SK-N-SH (cell line): ENCODE data around the gene KCNJ11. TPM values are rescaled to one million over a fixed set of nuclear protein-coding genes. Genes with fewer than 3 reads are reported as not detected.

Source experiments
- CTCF ChIA-PET: fragments of 300-600, 350-600 bp; formaldehyde crosslinking; extraction: SDS; loops from one replicate; lab custom pipeline; 2021; lab: Yijun Ruan, JAX
- POLR2A ChIA-PET: fragments of 350-600 bp; sonication (Branson Sonifier 250); formaldehyde crosslinking; extraction: SDS; loops from one replicate; lab custom pipeline; 2020; ENCODE audit warnings: antibody characterized with exemption, inconsistent platforms; lab: Yijun Ruan, JAX
- DNase-seq: peaks from one replicate; pipeline ENCODE4 v3.0.0; 2012
- H2AFZ ChIP-seq: fragments of 200-600 bp; sonication (generic); 2 replicates; pipeline ENCODE4 v1.8.1; 2016; ENCODE audit warnings: antibody characterized with exemption, mild to moderate bottlenecking, low read depth
- H3F3A ChIP-seq: fragments of 200-600 bp; sonication (generic); replicated peaks from 2 replicates; pipeline ENCODE3; 2016; ENCODE audit warnings: antibody characterized with exemption, mild to moderate bottlenecking; ENCODE audit not compliant: insufficient read depth
- H3K27ac ChIP-seq, 2 experiments: fragments of 200-500 bp in 1 of 2; fragments of 200-600 bp in 1 of 2; sonication (Bioruptor generic) in 1 of 2; sonication (generic), shearing (Covaris generic) in 1 of 2; 2 replicates each; pipeline versions ENCODE4 v1.5.1 to v1.6.1; 2014 to 2016; ENCODE audit warnings: low read depth in 2 of 2, inconsistent platforms in 1 of 2, low read length in 1 of 2, mild to moderate bottlenecking in 1 of 2, mixed read lengths in 1 of 2
- H3K27me3 ChIP-seq: fragments of 200-600 bp; sonication (generic), shearing (Covaris generic); 2 replicates; pipeline ENCODE4 v1.6.1; 2016; ENCODE audit warnings: mixed run types; ENCODE audit not compliant: insufficient read depth
- H3K36me3 ChIP-seq, 2 experiments: fragments of 200-500 bp in 1 of 2; fragments of 200-600 bp in 1 of 2; sonication (Bioruptor generic) in 1 of 2; sonication (generic) in 1 of 2; replicated peaks in 1 of 2; 2 replicates each; pipeline versions ENCODE3 to v1.5.1; 2014 to 2016; ENCODE audit warnings: low read length in 1 of 2, mild to moderate bottlenecking in 1 of 2; ENCODE audit not compliant: insufficient read depth in 2 of 2, control insufficient read depth in 1 of 2
- H3K4me1 ChIP-seq, 2 experiments: fragments of 200-500 bp in 1 of 2; fragments of 200-600 bp in 1 of 2; sonication (Bioruptor generic) in 1 of 2; sonication (generic), shearing (Covaris generic) in 1 of 2; 2 replicates each; pipeline versions ENCODE4 v1.5.1 to v1.6.1; 2014 to 2016; ENCODE audit warnings: low read depth in 1 of 2, low read length in 1 of 2, mixed run types in 1 of 2; ENCODE audit not compliant: insufficient read depth in 2 of 2, control insufficient read depth in 1 of 2
- H3K4me2 ChIP-seq: fragments of 200-600 bp; sonication (generic), shearing (Covaris generic); 2 replicates; pipeline ENCODE4 v1.6.1; 2017; ENCODE audit warnings: mixed run types
- H3K4me3 ChIP-seq, 2 experiments: fragments of 200-500 bp in 1 of 2; fragments of 200-600 bp in 1 of 2; sonication (Bioruptor generic) in 1 of 2; sonication (generic), shearing (Covaris generic) in 1 of 2; 2 replicates each; pipeline versions ENCODE4 v1.5.1 to v1.8.1; 2014 to 2016; ENCODE audit warnings: low read depth in 2 of 2, inconsistent platforms in 1 of 2, low read length in 1 of 2, mild to moderate bottlenecking in 1 of 2, mixed read lengths in 1 of 2, moderate library complexity in 1 of 2
- H3K79me2 ChIP-seq: fragments of 200-600 bp; sonication (generic); 2 replicates; pipeline ENCODE4 v1.8.1; 2017; ENCODE audit warnings: mild to moderate bottlenecking; ENCODE audit not compliant: insufficient read depth
- H3K9ac ChIP-seq: fragments of 200-600 bp; sonication (generic); 2 replicates; pipeline ENCODE4 v1.6.1; 2017; ENCODE audit warnings: mixed run types
- H3K9me2 ChIP-seq: fragments of 200-600 bp; sonication (generic); 2 replicates; pipeline ENCODE4 v1.6.1; 2017; ENCODE audit warnings: mixed run types
- H3K9me3 ChIP-seq: fragments of 200-600 bp; sonication (generic); 2 replicates; pipeline ENCODE4 v1.6.1; 2017; ENCODE audit warnings: mixed run types, mild to moderate bottlenecking, moderate library complexity
- H4K20me1 ChIP-seq: fragments of 200-600 bp; sonication (generic); 2 replicates; pipeline ENCODE4 v1.6.1; 2017; ENCODE audit warnings: mild to moderate bottlenecking, mixed run types; ENCODE audit not compliant: insufficient read depth
- CHD2 ChIP-seq: fragments of 150-350 bp; IDR thresholded peaks from 2 replicates; pipeline ENCODE4 v1.6.1; 2018; ENCODE audit warnings: low read length; ENCODE audit not compliant: partially characterized antibody
- EP300 ChIP-seq, 2 experiments: IDR thresholded peaks; 2 replicates each; pipeline versions ENCODE4 v1.4.0 to v1.6.1; 2012; ENCODE audit warnings: borderline replicate concordance in 1 of 2, low read depth in 1 of 2, low read length in 1 of 2
- MEF2A ChIP-seq: IDR thresholded peaks from 2 replicates; pipeline ENCODE4 v1.4.0; 2012; ENCODE audit warnings: low read depth, borderline replicate concordance
- RAD21 ChIP-seq: IDR thresholded peaks from 2 replicates; pipeline ENCODE4 v1.6.1; 2012; ENCODE audit warnings: mild to moderate bottlenecking, low read length
- RXRA ChIP-seq: IDR thresholded peaks from 2 replicates; pipeline ENCODE4 v1.4.0; 2012; ENCODE audit warnings: low read depth, mild to moderate bottlenecking, borderline replicate concordance
- SMC3 ChIP-seq: IDR thresholded peaks from 2 replicates; pipeline ENCODE4 v1.6.1; 2012; ENCODE audit warnings: low read depth, low read length, improper control_type of control experiment
- TCF12 ChIP-seq: IDR thresholded peaks from 2 replicates; pipeline ENCODE4 v1.4.0; 2012
- WGBS: methylation state at CpG from one replicate; pipeline ENCODE4 v1.1.6; 2017; ENCODE audit warnings: low lambda C conversion rate; 5-methylcytosine and 5-hydroxymethylcytosine counted together
- polyA plus RNA-seq, 3 experiments: library from polyadenylated mRNA; depleted of rRNA; stranded (reverse); fragments of >200 nt; gene quantifications; 2 replicates each; pipeline ENCODE4 v1.2.3, GENCODE V29; 2012
- TF ChIP-seq, protein P1 (sequence below): IDR thresholded peaks from 2 replicates; pipeline ENCODE4 v1.4.0; 2012; ENCODE audit warnings: low read depth
- TF ChIP-seq, protein P2 (sequence below): fragments of 200-600 bp; sonication (generic); IDR thresholded peaks from 2 replicates; pipeline ENCODE4 v1.6.1; 2017; ENCODE audit warnings: antibody characterized with exemption, mild to moderate bottlenecking, moderate library complexity
- TF ChIP-seq, protein P3 (sequence below): IDR thresholded peaks from 2 replicates; pipeline ENCODE4 v1.6.1; 2012; ENCODE audit warnings: mild to moderate bottlenecking, low read depth, low read length, moderate library complexity
- TF ChIP-seq, protein P4 (sequence below): fragments of 150-350 bp; IDR thresholded peaks from 2 replicates; pipeline ENCODE4 v1.6.1; 2016; ENCODE audit warnings: mild to moderate bottlenecking, low read depth, low read length

KCNJ11 gene
- polyA plus RNA-seq, 1 of the 3 experiments (the other 2 are of a cell fraction): 0.23 TPM

DNA sequence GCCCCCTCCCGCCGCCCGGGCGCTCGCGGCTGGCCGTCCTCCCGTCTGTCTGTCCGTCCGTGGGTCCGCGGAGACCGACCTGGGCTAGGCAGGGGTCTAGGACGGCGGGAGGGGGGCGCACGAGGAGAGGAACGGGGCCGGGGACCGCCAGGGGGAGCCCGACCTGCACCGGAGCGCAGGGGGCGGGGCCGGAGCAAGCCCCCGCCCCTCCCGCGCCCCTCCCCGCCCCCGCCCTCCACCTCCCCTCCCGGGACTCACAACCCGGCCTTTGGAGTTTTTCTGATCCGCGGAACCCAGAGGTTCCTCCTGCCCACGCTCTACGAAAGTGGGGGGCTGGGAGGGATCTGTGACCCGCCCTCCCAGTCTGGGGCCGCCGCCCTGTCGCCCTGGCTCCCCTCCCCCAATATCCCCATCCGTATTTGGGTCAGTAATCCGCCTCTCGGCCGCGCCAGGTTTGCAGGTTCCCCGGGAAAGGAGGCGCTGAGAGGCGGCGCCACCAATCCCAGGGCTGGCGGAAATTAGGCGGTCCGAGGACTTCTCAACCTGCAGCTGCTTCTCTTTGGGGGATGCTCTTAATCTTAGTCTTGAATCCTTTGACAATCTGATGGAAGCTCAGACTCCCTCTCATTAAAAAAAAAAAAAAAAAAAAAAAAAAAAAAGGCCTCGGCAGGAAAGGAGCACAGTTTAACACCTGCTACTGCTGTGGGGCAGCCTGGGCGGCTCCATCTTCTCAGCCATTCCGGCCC is 925 bp upstream of the KCNJ11 start:
- TF ChIP-seq RAD21 (peak; percentile 27), EP300 (IDR thresholded peaks at IDR 0.05; ENCODE audit: borderline replicate concordance in 1 of 2, low read depth in 1 of 2, low read length in 1 of 2) (no peak), MEF2A (no peak), CHD2 (peak; percentile 44), RXRA (no peak), SMC3 (peak; percentile 41), TCF12 (no peak)
- TF ChIP-seq, protein P1, sequence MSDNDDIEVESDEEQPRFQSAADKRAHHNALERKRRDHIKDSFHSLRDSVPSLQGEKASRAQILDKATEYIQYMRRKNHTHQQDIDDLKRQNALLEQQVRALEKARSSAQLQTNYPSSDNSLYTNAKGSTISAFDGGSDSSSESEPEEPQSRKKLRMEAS: no peak
- TF ChIP-seq, protein P2, sequence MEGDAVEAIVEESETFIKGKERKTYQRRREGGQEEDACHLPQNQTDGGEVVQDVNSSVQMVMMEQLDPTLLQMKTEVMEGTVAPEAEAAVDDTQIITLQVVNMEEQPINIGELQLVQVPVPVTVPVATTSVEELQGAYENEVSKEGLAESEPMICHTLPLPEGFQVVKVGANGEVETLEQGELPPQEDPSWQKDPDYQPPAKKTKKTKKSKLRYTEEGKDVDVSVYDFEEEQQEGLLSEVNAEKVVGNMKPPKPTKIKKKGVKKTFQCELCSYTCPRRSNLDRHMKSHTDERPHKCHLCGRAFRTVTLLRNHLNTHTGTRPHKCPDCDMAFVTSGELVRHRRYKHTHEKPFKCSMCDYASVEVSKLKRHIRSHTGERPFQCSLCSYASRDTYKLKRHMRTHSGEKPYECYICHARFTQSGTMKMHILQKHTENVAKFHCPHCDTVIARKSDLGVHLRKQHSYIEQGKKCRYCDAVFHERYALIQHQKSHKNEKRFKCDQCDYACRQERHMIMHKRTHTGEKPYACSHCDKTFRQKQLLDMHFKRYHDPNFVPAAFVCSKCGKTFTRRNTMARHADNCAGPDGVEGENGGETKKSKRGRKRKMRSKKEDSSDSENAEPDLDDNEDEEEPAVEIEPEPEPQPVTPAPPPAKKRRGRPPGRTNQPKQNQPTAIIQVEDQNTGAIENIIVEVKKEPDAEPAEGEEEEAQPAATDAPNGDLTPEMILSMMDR: peak; percentile 43
- TF ChIP-seq, protein P3, sequence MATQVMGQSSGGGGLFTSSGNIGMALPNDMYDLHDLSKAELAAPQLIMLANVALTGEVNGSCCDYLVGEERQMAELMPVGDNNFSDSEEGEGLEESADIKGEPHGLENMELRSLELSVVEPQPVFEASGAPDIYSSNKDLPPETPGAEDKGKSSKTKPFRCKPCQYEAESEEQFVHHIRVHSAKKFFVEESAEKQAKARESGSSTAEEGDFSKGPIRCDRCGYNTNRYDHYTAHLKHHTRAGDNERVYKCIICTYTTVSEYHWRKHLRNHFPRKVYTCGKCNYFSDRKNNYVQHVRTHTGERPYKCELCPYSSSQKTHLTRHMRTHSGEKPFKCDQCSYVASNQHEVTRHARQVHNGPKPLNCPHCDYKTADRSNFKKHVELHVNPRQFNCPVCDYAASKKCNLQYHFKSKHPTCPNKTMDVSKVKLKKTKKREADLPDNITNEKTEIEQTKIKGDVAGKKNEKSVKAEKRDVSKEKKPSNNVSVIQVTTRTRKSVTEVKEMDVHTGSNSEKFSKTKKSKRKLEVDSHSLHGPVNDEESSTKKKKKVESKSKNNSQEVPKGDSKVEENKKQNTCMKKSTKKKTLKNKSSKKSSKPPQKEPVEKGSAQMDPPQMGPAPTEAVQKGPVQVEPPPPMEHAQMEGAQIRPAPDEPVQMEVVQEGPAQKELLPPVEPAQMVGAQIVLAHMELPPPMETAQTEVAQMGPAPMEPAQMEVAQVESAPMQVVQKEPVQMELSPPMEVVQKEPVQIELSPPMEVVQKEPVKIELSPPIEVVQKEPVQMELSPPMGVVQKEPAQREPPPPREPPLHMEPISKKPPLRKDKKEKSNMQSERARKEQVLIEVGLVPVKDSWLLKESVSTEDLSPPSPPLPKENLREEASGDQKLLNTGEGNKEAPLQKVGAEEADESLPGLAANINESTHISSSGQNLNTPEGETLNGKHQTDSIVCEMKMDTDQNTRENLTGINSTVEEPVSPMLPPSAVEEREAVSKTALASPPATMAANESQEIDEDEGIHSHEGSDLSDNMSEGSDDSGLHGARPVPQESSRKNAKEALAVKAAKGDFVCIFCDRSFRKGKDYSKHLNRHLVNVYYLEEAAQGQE: no peak
- TF ChIP-seq, protein P4, sequence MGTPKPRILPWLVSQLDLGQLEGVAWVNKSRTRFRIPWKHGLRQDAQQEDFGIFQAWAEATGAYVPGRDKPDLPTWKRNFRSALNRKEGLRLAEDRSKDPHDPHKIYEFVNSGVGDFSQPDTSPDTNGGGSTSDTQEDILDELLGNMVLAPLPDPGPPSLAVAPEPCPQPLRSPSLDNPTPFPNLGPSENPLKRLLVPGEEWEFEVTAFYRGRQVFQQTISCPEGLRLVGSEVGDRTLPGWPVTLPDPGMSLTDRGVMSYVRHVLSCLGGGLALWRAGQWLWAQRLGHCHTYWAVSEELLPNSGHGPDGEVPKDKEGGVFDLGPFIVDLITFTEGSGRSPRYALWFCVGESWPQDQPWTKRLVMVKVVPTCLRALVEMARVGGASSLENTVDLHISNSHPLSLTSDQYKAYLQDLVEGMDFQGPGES: no peak
- H3K9me2 ChIP-seq: no peaks in the 10 kb centered on the region
- ChIA-PET CTCF (interaction anchor here (0.7 to 18.5 kb wide), 23 partner anchors 9 to 796 kb away, joined by 3 to 1101 read pairs (median 5); partner anchors contain the start of gene ABCC8), POLR2A (interaction anchor here (0.6 kb wide), 1 partner anchor 932 kb away, joined by 4 read pairs; no protein-coding TSS in a partner anchor)
- no peaks in the 10 kb centered on the region for H3F3A ChIP-seq
- peaks cover 10% of the 10 kb centered on the region for H3K27me3 ChIP-seq
- no peaks in the 10 kb centered on the region for H3K9me3 ChIP-seq
- peak; percentile 98 for DNase-seq
- 6% methylated on average over 18 of the region's 55 CpGs for WGBS
- no peak overlapping the region; a peak in 1 of 4 replicates for H3K27ac ChIP-seq
- peak overlapping the region; percentile 82 for H3K4me2 ChIP-seq
- H4K20me1 ChIP-seq: no peaks in the 10 kb centered on the region
- H3K4me1 ChIP-seq: peaks cover 0 to 4% of the 10 kb centered on the region in 2 experiments; a peak in 1 of 4 replicates
- no peak overlapping the region for H3K9ac ChIP-seq
- H3K4me3 ChIP-seq: peak overlapping the region; percentile 48 to 57; a peak in 3 of 4 replicates
- no peaks in the 10 kb centered on the region for H3K79me2 ChIP-seq
- no peaks in the 10 kb centered on the region for H3K36me3 ChIP-seq
- H2AFZ ChIP-seq: peak overlapping the region; percentile 59; the same call in 1 of the 2 replicates
